Stimulated activated CD8-positive, alpha-beta memory T cell treated with anti-CD3 and anti-CD28 coated beads, Interleukin-4, amount 100 ng/mL, for 4 hours (primary cell): ENCODE measurements around the gene ENPP6.
"Not testable (repeated sequence)": the region's sequence is repeated elsewhere in the genome, so short reads cannot be mapped to it uniquely, and the experiment has no call there.

Source experiments
- DNase-seq, 2 donors: peaks; one replicate each; pipeline ENCODE4 v3.0.0-alpha.2; 2020; ENCODE audit warnings: low read depth in 2 of 2, low spot score in 1 of 2

Gene ENPP6

GRCh38 chr4:184237612-184238011 is 19.9 kb upstream of the ENPP6 start:
- DNase-seq = no peak

- no peak for DNase-seq
Observed at GRCh38 chr4:184235526-184235925, 17.9 kb upstream of the ENPP6 start.

GRCh38 chr4:184234155-184234554 is 16.5 kb upstream of the ENPP6 start:
- DNase-seq = no peak

- no peak for DNase-seq
Observed at GRCh38 chr4:184232975-184233374, 15.3 kb upstream of the ENPP6 start.

- DNase-seq = no peak
Observed at GRCh38 chr4:184232202-184232601, 14.5 kb upstream of the ENPP6 start.

GRCh38 chr4:184231573-184231972 is 13.9 kb upstream of the ENPP6 start:
- DNase-seq = no peak

- DNase-seq = no peak
Observed at GRCh38 chr4:184228056-184228705, 10.5 kb upstream of the ENPP6 start.

- DNase-seq = no peak
Observed at GRCh38 chr4:184216515-184216914, 1.2 kb downstream of the ENPP6 start.

GRCh38 chr4:184215709-184216328 is 1.9 kb downstream of the ENPP6 start:
- no peak for DNase-seq

GRCh38 chr4:184214931-184215330 is 2.7 kb downstream of the ENPP6 start:
- no peak for DNase-seq

GRCh38 chr4:184207734-184208607 is 9.7 kb downstream of the ENPP6 start:
- DNase-seq = not testable (repeated sequence)

GRCh38 chr4:184205243-184205642 is 12.4 kb downstream of the ENPP6 start:
- DNase-seq = no peak

- no peak for DNase-seq
Observed at GRCh38 chr4:184203300-184203699, 14.4 kb downstream of the ENPP6 start.

- no peak for DNase-seq
Observed at GRCh38 chr4:184201179-184201578, 16.5 kb downstream of the ENPP6 start.

- DNase-seq = no peak
Observed at GRCh38 chr4:184200296-184200695, 17.4 kb downstream of the ENPP6 start.

- no peak for DNase-seq
Observed at GRCh38 chr4:184199780-184200179, 17.9 kb downstream of the ENPP6 start.

- no peak for DNase-seq
Observed at GRCh38 chr4:184198190-184198589, 19.5 kb downstream of the ENPP6 start.

GRCh38 chr4:184197536-184198082 is 20.1 kb downstream of the ENPP6 start:
- DNase-seq = no peak

GRCh38 chr4:184196730-184197385 is 20.8 kb downstream of the ENPP6 start:
- DNase-seq = no peak

GRCh38 chr4:184193556-184194525 is 23.8 kb downstream of the ENPP6 start:
- DNase-seq = no peak
